ENCODE data around the gene SMC6.

DNA sequence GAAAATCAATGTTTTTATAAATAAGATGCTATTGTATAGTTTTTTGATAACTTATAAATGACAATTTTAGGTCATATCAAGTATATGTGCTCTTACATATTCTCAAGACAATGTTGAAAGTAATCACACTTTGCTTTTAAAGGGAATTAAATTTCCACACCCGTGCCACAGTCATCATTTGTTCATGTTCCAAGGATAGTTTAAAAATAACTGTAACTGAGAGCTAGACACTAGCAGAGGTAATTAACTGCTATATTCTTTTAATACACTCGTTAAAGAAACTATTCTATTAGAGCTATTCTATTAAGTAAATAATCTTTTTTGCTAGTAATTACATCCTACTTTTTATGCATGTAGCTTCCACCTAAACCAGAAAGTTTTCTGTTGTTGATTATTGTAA, 18.3 kb upstream of the SMC6 start:
- TF ChIP-seq, protein P1, sequence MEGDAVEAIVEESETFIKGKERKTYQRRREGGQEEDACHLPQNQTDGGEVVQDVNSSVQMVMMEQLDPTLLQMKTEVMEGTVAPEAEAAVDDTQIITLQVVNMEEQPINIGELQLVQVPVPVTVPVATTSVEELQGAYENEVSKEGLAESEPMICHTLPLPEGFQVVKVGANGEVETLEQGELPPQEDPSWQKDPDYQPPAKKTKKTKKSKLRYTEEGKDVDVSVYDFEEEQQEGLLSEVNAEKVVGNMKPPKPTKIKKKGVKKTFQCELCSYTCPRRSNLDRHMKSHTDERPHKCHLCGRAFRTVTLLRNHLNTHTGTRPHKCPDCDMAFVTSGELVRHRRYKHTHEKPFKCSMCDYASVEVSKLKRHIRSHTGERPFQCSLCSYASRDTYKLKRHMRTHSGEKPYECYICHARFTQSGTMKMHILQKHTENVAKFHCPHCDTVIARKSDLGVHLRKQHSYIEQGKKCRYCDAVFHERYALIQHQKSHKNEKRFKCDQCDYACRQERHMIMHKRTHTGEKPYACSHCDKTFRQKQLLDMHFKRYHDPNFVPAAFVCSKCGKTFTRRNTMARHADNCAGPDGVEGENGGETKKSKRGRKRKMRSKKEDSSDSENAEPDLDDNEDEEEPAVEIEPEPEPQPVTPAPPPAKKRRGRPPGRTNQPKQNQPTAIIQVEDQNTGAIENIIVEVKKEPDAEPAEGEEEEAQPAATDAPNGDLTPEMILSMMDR (conservative IDR thresholded peaks at IDR 0.05; ENCODE audit: low read depth in 2 of 2): no peak
- TF ChIP-seq EZH2 (IDR thresholded peaks at IDR 0.05; ENCODE audit: low read depth, unreplicated experiment) (no peak), POLR2AphosphoS5 (IDR thresholded peaks at IDR 0.05; ENCODE audit: low read depth) (no peak), EZH2phosphoT487 (IDR thresholded peaks at IDR 0.05; ENCODE audit: unreplicated experiment) (no peak), NANOG (IDR thresholded peaks at IDR 0.05; ENCODE audit: borderline replicate concordance) (no peak), CREB1 (CRISPR knock-in tag; IDR thresholded peaks at IDR 0.05; ENCODE audit: low read depth) (no peak), JUNB (IDR thresholded peaks at IDR 0.05; ENCODE audit: unreplicated experiment) (no peak)
- TF ChIP-seq, protein P2, sequence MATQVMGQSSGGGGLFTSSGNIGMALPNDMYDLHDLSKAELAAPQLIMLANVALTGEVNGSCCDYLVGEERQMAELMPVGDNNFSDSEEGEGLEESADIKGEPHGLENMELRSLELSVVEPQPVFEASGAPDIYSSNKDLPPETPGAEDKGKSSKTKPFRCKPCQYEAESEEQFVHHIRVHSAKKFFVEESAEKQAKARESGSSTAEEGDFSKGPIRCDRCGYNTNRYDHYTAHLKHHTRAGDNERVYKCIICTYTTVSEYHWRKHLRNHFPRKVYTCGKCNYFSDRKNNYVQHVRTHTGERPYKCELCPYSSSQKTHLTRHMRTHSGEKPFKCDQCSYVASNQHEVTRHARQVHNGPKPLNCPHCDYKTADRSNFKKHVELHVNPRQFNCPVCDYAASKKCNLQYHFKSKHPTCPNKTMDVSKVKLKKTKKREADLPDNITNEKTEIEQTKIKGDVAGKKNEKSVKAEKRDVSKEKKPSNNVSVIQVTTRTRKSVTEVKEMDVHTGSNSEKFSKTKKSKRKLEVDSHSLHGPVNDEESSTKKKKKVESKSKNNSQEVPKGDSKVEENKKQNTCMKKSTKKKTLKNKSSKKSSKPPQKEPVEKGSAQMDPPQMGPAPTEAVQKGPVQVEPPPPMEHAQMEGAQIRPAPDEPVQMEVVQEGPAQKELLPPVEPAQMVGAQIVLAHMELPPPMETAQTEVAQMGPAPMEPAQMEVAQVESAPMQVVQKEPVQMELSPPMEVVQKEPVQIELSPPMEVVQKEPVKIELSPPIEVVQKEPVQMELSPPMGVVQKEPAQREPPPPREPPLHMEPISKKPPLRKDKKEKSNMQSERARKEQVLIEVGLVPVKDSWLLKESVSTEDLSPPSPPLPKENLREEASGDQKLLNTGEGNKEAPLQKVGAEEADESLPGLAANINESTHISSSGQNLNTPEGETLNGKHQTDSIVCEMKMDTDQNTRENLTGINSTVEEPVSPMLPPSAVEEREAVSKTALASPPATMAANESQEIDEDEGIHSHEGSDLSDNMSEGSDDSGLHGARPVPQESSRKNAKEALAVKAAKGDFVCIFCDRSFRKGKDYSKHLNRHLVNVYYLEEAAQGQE (IDR thresholded peaks at IDR 0.05; ENCODE audit: unreplicated experiment): no peak
